ENCODE measurements around the gene LEMD3. TPM values are rescaled to one million over a fixed set of nuclear protein-coding genes. Genes with fewer than 3 reads are reported as not detected.
A peak's percentile ranks its signal among the peaks of the same experiment; 100 is the strongest.

The LEMD3 gene
- total and polyA plus RNA-seq, 2 donors from 2014 or later = 7.5 to 31.8 TPM

DNA sequence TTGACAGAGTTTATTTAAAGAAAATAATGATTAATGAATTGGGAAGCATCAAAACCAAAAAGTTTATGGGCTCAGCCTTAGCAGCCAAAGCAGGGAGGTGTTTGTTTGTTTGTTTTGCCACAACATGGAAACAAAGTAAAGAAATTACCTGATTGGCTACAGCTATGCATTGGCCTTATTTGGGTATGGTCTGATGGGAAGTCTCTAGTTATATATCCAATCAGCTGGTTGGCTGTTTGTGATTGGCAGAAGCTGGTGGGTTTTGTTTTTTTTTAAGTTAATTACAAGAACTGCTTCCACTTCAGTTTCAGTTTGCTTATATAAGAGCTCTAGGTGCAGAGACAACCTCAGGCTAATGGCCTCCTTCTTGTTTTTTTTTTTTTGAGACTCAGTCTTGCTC, 4.6 kb upstream of the LEMD3 start:
- intact Hi-C loops (cut with DNase I) = no loop called here
- no peak for FAIRE-seq
- TF ChIP-seq, protein P1, sequence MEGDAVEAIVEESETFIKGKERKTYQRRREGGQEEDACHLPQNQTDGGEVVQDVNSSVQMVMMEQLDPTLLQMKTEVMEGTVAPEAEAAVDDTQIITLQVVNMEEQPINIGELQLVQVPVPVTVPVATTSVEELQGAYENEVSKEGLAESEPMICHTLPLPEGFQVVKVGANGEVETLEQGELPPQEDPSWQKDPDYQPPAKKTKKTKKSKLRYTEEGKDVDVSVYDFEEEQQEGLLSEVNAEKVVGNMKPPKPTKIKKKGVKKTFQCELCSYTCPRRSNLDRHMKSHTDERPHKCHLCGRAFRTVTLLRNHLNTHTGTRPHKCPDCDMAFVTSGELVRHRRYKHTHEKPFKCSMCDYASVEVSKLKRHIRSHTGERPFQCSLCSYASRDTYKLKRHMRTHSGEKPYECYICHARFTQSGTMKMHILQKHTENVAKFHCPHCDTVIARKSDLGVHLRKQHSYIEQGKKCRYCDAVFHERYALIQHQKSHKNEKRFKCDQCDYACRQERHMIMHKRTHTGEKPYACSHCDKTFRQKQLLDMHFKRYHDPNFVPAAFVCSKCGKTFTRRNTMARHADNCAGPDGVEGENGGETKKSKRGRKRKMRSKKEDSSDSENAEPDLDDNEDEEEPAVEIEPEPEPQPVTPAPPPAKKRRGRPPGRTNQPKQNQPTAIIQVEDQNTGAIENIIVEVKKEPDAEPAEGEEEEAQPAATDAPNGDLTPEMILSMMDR (IDR thresholded peaks at IDR 0.05; ENCODE audit: borderline replicate concordance, extremely low read depth, insufficient read depth) = no peak
- no peak overlapping the region for H3K27ac ChIP-seq (ENCODE audit: low read depth in 2 of 2, low read length in 2 of 2)
- no peak overlapping the region for H3K9ac ChIP-seq (ENCODE audit: low read length in 3 of 3)
- no peak for DNase-seq
- H3K27me3 ChIP-seq (ENCODE audit: control insufficient read depth, insufficient read depth, low read length) = no peaks in the 10 kb centered on the region
- H3K4me3 ChIP-seq (ENCODE audit: low read length in 3 of 3) = no peak overlapping the region
- H3K36me3 ChIP-seq (ENCODE audit: control insufficient read depth in 2 of 3, insufficient read depth in 3 of 3, low read length in 3 of 3) = no peaks in the 10 kb centered on the region
- no peaks in the 10 kb centered on the region for H3K9me3 ChIP-seq (ENCODE audit: control insufficient read depth in 2 of 3, insufficient read depth in 1 of 3, low read length in 3 of 3)
- no peaks in the 10 kb centered on the region for H3K4me1 ChIP-seq (ENCODE audit: control insufficient read depth in 2 of 3, insufficient read depth in 2 of 3, low read depth in 1 of 3, low read length in 3 of 3)

DNA sequence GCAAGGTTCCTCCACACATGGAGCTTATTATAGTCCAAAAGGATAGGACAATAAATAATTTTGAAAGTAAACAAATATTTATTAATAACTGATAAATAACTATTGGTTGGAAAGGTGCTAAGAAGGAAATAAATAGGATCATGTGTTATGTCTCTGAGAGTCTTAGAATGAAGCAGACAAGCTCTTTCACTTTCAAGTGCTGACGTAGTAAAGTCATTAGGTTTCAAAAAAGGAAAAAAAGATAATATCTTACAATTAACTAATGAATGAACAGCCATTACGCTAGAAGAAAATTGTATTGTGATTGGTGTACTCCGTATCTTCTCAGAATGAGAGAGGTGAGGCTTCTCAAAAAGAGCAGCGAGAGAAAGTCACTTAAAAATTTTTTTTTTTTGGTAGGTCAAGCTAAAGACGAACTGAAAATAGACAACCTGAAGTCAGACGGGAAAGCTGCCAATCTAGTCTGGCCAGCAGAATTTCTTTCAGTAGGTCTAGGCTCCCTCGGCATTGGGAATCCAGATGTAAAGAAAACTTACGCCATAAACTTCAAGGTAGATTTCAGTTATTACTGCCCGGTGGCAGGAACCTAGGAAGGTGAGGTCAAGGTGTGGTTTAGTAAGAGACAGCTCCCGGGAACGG, 583 bp upstream of the LEMD3 start:
- peaks cover 0 to 7% (median 7%) of the 10 kb centered on the region in 3 donors for H3K4me1 ChIP-seq (ENCODE audit: control insufficient read depth in 2 of 3, insufficient read depth in 2 of 3, low read depth in 1 of 3, low read length in 3 of 3)
- H3K4me3 ChIP-seq (ENCODE audit: low read length in 3 of 3) = peak overlapping the region; percentile 87 to 97 (median 91)
- intact Hi-C loops (cut with DNase I) = no loop called here
- H3K36me3 ChIP-seq (ENCODE audit: control insufficient read depth in 2 of 3, insufficient read depth in 3 of 3, low read length in 3 of 3) = peaks cover 0 to 2% (median 0%) of the 10 kb centered on the region in 3 donors
- no peaks in the 10 kb centered on the region for H3K9me3 ChIP-seq (ENCODE audit: control insufficient read depth in 2 of 3, insufficient read depth in 1 of 3, low read length in 3 of 3)
- peak overlapping the region; percentile 95 to 98 for H3K27ac ChIP-seq (ENCODE audit: low read depth in 2 of 2, low read length in 2 of 2)
- TF ChIP-seq, protein P1 (IDR thresholded peaks at IDR 0.05; ENCODE audit: borderline replicate concordance, extremely low read depth, insufficient read depth) = no peak
- no peak for FAIRE-seq
- no peaks in the 10 kb centered on the region for H3K27me3 ChIP-seq (ENCODE audit: control insufficient read depth, insufficient read depth, low read length)
- H3K9ac ChIP-seq (ENCODE audit: low read length in 3 of 3) = peak overlapping the region; percentile 87 to 94 (median 92)
- DNase-seq = peak in 1 of 5 donors; percentile 17

DNA sequence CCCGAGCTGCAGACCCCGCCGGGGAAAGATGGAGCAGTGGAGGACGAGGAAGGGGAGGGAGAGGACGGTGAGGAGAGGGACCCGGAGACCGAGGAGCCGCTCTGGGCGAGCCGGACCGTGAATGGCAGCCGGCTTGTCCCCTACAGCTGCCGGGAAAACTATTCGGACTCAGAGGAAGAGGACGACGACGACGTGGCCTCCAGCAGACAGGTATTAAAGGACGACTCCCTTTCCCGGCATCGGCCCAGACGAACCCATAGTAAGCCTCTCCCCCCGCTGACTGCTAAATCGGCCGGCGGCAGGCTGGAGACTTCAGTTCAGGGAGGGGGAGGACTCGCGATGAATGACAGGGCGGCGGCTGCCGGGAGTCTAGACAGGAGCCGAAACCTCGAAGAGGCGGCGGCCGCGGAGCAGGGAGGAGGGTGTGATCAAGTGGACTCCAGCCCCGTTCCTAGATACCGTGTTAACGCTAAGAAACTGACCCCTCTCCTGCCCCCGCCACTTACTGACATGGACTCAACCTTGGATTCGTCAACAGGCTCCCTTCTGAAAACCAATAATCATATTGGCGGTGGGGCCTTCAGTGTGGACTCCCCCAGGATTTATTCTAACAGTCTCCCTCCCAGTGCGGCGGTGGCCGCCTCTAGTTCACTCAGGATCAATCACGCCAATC, 962 bp downstream of the LEMD3 start:
- FAIRE-seq (no peak), DNase-seq (peak; percentile 52 to 90 (median 72))
- TF ChIP-seq, protein P1 (IDR thresholded peaks at IDR 0.05; ENCODE audit: borderline replicate concordance, extremely low read depth, insufficient read depth) = no peak
- H3K4me1 ChIP-seq (ENCODE audit: control insufficient read depth in 2 of 3, insufficient read depth in 2 of 3, low read depth in 1 of 3, low read length in 3 of 3) = peaks cover 0 to 11% (median 7%) of the 10 kb centered on the region in 3 donors
- H3K4me3 ChIP-seq (ENCODE audit: low read length in 3 of 3) = peak overlapping the region; percentile 87 to 97 (median 91)
- H3K9ac ChIP-seq (ENCODE audit: low read length in 3 of 3) = peak overlapping the region; percentile 40 to 92 (median 87)
- peak overlapping the region; percentile 95 to 98 for H3K27ac ChIP-seq (ENCODE audit: low read depth in 2 of 2, low read length in 2 of 2)
- intact Hi-C loops (cut with DNase I) = no loop called here
- H3K9me3 ChIP-seq (ENCODE audit: control insufficient read depth in 2 of 3, insufficient read depth in 1 of 3, low read length in 3 of 3) = no peaks in the 10 kb centered on the region
- peaks cover 0 to 2% (median 0%) of the 10 kb centered on the region in 3 donors for H3K36me3 ChIP-seq (ENCODE audit: control insufficient read depth in 2 of 3, insufficient read depth in 3 of 3, low read length in 3 of 3)
- H3K27me3 ChIP-seq (ENCODE audit: control insufficient read depth, insufficient read depth, low read length) = no peaks in the 10 kb centered on the region

Data from kidney (tissue), 14 donors.